Left hindlimb (tissue), 1 donor: ENCODE data around the gene HDAC9.

Source experiments
- DNase-seq: peaks from one replicate; pipeline ENCODE4 v3.0.0-alpha.2; 2018

HDAC9 gene

DNA sequence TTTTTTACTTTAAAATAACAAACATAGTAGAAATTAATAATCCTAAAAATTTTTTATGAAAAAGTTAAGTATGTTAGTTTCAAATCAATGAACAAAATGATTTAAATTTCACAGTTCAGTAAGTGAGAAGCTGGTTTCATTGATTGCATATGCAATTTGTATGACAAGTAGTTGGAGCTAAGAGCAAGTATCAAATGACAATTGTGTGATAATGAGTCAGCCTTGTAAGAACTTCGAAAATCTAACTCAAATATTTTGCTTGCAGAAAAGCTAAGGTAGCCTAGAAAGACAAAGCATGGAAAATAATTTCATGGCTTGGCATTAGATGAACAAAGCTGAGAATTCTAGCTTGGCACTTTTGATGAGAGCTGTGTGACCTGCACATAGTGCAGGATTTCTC, 111.5 kb downstream of the HDAC9 start:
- DNase-seq = no peak

DNA sequence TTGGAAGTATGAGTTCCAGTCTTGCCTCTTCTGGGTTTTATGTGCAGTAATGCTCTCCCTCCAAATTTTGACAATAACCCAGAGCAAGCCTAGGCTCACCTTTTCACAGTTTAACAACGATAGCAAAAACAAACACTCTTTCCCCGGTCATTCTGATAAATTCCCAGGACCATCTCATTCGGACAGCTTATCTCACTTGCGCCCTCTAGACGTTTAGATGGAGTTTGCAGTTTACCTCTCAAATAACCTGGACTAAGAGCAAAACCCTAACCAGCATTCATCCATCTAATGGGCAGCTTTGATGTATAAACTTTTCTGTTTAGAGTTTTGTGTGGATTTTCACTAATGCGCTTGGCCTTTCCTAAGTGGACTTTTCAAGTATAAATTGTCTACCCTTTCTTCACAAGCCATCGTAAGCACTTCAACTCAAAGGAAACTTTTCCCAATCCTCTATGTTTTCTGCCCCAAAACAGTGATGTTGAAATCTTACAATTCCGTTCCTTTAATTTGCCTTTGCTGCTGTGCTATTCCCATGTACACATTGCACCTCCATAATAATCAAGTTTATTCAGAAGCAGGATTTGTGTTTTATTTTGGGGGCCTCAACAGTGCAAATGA, 114.9 kb downstream of the HDAC9 start:
- DNase-seq = no peak

DNA sequence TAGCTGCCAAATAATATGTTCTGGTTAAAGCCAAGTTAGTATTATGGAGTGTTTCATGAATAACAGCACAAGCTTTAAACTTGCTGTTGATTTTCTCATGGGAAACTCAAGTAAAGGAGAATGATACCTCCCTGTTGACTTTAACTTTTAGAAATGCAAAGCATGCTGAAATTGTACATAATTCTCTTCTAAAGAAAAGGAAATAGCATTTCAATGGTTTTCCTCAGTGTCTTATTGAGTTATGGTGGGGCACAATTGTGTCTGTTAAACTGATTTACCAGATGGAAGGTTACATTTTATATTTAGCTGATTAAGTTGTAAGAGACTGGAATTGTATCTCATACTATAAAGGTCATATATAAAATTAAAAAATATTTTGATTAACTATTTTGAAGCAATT, 119.3 kb downstream of the HDAC9 start:
- DNase-seq = no peak

DNA sequence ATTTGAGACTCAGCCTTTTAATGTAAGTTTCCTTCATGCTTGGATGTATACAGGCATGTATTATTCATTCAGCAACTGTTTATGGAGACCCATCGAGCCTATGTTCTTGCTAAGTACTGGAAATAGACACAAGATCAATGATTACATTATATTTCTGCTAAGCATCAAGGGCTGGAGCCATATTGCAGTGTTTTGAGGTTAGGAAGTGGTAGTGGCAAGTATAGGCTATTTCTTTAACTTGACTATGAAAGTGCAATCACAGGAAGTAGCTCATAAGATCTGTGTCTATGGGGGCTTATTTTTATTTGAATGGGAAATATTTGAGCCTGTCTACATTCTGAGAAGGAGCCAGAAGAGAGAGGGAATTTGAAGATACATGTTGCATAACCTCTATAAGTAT, 123.8 kb downstream of the HDAC9 start:
- DNase-seq = no peak

DNA sequence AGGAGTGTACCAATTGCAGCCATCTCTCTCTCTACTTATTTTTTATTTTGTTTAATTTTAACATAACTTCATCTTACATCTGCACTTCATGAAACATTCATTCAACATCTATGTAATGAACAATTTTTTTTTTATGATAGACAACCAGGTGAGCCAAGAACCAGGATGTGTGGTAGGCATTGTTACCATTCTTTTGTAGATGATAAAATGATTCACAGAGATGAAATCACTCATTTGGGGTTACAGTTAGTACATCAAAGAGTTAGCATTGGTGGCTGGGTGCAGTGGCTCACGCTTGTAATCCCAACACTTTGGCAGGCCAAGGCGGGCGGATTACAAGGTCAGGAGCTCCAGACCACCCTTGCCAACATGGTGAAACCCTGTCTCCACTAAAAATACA, 127.8 kb downstream of the HDAC9 start:
- no peak for DNase-seq

DNA sequence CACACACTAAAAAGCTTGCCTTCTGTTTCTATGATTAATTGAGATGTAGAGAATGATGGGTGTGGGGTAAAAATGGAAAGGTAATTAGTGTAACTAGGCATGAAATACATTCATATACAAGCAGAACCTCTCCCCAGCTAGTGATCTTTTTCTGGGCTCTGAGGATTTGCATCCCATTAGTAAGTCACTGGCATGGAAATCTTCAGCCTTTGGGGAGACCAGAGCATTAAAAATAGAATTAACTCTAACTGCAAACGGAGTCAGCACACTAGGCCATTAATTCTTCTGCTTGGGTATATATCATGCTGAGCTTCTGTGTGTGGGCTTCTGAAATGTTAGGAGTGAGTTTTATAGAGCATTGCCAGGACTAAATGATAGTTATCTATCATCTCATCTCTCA, 128.9 kb downstream of the HDAC9 start:
- no peak for DNase-seq

DNA sequence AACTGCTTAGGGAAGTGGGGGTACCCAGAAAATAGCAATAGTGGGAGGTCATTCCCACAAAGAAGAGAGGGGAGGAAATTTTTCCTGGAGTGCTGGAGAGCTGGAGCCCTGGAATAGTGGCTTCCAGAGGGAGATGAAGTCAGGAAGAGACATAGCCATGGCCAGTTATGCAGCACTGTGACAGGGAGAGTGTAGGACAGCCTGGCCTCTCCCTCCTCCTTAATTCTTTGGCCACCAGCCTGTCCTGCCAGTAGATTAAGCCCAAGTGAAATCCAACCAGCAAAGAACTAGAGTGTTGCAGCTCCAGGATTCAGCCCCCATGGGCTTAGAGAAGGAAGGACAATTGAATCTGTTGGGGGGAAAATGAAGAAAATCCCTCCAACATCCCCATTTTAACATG, 130.5 kb downstream of the HDAC9 start:
- no peak for DNase-seq

DNA sequence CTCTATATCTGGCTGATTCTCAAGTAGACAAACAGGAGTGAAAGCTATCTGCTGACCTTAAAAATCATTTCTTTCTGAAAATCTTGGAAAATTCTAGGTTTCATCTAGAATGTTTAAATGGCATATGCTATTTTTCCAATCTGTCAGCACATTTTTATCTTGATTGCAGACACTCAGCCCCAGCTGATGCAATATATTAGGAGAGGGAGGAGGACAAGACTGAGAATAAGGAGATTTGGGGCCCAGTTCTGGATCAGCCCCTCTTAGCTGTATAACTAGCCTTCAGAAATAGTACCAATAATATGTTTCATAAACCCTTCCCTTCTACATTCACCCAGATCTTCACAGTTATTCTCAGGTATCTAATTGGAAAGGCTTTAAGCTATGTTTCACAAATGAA, 131.2 kb downstream of the HDAC9 start:
- DNase-seq = no peak

DNA sequence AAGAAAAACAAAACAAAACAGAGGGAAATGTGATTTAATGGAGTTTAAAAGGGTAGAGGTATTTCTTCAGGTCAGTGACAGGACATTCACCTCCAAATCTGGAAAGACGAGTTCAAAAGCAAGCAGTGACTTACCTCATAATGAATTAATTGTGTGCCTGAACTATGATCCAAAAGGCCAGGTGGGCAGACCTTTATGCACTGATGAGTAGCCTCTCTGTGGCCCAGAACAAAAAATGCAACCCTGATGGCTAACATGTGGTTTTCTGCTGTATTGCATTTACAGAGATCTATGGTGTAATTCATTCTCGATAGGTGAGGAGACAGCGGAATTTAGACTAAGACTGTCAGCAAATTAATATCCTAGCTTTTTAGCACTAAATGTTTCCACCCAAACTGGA, 142.0 kb downstream of the HDAC9 start:
- no peak for DNase-seq

DNA sequence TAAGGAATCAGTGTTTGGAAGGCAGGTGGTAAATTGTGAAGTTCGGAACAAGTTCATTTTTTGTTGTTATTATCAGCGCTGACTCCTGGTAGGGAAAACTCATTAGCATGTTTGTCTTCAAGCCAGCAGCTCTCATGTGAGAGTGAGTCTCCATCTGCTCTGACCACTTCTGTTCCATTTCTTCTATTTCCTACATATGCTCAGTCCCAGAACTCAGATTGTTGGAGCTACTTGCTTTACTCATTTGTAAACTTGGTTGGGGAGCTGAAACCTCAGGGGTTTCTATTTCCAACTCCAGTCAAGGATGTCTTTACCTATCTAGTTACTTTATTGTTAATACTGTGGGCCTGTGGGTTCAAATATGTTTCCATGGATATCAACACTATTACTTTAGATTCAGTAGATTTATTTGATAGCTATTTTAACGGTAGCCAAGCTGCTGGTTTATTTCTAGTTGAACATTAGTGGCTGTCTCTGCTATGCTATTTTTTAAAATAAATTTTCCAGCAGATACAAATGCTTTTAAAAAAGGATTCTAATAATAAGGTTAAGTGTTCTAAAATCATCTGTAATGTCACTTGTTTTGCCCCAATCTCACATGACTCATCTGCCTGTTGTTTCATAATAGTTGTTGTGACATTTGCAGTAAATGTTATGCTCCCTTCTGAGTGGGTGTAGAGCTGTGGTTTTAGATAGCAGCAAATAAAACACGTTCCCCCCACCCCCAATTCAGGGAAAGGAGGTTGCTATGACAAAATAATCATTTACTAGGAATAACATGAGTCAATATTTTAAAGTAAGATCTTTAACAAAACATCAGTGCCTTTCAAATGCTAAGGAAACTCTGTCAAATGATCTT, 143.3 kb downstream of the HDAC9 start:
- DNase-seq = no peak

DNA sequence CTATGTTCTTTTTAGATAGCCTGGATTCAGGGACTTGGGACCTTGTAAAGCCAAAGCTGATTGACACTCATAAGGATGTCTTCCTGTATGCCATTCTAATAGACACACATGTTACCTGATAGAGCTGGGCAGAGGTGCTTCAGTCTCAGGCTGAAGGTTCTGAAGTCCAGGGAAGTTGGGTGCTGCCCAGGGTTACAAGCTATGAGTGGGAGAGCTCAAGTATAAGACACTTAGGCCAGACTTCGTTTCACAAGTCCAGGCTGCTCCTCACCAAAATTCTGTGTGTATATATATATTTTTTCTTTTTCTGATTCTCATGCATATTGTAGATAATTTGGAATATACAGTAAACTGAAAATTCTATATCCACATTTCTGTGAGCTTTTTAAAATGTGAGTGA, 144.2 kb downstream of the HDAC9 start:
- DNase-seq = no peak

DNA sequence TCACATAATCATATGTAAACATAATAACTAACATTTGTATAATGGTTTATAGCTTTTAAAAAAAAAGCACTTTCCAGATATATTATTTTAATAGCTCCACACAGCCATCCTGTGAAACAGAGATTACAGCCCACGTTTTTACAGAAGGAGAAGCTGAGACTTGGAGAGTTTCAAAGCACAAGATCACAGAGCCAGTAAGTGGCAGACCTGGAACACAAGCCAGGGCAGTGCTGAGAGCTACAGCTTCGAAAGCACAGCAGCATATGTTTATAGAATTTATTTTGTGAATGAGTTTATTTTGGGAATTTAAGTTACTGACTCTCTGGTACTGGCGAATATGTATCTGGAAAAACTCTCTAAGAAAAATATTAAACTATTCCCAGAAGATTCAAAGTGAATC, 149.4 kb downstream of the HDAC9 start:
- DNase-seq = no peak

DNA sequence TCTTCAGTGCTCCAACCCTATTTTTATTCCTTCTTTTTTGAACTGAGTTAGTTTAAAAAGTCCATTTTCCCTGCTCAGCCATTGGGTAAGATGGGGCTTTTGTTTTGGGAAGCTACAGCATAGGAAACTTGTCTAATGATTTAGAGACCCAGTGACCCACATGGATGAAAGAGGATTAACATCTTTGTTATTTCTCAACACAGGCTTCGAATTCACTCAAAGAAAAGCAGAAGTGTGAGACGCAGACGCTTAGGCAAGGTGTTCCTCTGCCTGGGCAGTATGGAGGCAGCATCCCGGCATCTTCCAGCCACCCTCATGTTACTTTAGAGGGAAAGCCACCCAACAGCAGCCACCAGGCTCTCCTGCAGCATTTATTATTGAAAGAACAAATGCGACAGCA, 152.0 kb downstream of the HDAC9 start:
- no peak for DNase-seq

DNA sequence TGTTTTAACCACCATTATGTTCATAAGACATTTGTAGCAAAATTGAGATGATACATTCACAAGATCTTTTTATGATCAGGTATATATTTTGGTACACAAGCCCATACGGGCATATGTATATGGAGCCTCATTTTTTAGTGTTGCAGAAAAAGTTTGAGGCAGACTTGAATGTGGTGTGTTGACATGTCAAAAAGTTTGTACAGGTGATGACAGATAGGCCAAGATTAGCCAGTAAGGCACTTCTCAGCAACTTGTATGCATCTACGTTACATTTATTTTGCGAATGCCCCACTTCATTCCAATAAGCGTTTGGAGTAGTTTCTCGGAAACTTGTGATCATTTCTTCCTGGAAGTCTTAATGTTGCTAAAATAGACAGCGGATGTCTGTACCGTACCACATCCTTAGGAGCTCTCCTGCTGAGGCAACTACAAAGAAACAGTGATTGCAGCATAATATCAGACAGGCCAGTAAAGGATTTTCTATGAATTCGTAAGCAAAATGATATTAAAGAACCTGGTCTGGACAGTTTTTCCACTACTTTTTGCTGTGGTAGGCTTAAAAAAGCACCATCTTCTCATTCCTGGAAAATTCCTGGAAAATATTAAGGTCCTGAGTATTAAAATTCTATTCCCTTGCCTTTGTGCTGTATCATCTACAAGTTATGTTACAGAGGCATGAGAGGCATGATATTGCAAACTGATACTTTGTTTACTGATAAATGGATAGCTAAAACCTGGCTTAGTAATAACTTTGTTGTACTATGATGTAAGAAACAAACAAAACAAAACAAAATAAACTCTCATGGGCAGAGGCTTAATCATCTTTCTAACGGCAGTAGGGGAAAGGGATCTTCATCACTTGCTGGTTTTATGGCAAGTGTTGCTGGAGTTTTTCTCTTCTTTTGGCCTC, 153.6 kb downstream of the HDAC9 start:
- DNase-seq = no peak

DNA sequence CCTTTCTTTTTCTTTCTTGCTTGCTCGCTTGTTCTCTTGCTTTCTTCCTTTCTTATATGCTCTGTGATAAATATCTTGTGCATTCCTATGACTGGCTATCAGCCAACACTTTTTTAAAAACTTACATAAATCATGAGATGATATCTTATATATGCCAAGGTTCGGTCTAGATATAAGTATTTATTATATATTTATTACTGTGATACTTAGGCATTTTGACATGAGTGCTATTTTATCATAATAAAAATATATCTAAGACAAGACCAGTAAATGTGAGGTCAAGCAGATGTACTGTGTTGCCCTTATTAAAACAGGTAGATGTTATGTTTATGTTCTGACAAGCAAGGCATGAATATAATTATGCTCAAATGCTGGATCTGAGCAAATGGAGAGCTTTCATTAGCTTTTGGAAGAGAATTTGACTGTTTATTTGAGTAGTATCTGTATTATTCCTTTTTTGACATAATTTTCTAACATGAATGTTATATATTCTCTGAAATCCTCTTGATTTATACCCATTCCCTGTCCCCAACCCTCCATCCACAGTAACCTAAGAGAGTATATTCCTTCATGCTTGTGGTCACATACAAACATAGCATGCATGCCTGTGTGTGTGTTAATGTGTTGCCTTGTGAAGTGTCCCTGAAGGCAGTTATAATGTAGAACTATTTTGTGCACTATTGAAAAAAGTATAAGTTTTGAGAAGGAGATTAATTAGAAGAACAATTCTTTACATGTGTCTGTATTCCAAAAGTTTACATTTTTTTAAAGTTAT, 158.0 kb downstream of the HDAC9 start:
- DNase-seq = no peak

DNA sequence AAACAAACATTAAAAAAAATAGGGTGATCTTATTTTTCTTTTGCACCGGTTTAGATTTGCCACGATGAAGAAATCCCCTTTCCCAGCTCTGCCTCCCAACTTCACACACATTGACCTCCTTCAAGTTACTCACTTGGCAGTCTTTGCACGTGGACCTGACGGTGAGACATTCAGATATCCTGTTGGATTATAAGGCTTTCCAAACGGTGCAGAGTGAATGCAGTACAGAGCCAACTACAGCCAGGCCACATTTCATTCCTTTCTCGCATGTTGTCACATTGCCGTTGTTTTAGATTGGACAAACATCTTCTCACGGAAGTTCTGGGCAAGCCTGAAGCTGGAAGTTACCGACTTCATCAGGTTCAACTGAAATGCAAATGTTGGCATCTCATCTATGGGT, 159.2 kb downstream of the HDAC9 start:
- DNase-seq = no peak

DNA sequence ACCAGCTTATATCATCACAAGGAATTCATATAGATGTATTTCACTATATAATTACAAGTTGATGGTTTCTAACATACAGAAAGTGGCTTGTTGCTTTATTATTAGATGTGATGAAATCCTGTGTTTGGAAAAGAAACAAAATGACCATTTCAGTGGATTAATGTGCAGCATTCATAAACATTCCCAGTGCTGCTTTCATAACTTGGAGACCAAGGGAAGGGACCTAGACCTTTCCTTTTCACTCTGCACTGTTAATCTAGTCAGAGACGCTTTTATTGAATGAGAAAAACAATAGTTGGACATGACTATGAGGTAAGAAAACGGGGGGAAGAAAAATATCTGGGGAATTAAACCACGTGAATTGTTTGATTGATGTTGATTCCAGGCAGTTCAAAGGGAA, 160.0 kb downstream of the HDAC9 start:
- DNase-seq = no peak

DNA sequence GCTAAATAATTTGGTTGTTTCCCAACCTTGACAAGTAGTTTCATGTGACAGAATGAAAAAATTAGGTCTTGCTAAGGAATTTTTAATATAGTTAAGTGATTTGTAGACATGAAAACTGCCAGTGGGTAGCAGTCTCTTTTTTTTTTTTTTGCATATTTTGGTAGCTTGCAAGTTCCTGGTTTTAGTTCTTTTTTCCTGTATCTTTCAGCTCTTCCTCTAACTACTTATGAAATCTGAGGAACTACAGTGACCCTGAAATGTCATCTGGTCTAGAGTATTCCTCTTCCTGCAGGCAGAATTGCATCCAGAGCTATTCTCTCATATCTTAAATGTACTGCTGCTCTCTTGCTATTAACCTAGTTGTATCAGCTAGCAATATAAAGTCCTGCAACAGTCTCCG, 160.4 kb downstream of the HDAC9 start:
- no peak for DNase-seq

DNA sequence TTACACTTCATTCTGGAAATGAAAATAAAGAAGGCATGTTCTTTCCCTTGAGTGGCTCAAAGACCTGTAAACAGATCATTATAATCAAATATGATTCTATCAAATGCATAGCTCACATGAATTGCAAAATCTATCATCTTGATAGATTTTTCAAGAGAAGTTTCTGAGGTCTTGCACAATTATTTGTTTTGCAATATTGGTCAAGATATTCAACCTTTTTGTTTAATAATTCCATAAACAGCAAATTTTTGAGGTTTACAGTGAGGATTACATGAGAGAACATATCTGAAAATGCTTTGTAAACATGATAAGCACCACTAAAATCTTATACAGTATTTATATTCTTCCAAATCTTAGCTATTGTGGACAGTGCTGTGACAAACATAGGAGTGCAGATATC, 160.8 kb downstream of the HDAC9 start:
- DNase-seq = no peak

DNA sequence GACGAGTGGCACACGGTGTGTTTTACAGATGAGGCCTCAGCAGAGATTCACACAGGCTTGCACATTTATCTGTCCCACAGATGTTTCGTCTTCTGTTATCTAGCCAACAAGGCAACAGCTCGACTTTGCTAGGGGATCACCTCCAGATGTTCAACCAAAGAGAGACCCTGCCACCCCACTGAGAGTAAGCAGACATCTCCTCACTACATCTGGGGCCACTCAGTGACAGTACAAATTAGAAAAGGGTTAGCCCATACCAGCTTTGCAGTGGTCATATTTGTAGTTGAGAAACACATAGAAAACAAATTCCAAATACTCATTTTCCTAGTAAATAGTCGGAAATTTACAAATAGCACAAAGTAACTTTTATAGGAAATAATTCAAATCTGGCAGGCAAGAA, 164.2 kb downstream of the HDAC9 start:
- no peak for DNase-seq

DNA sequence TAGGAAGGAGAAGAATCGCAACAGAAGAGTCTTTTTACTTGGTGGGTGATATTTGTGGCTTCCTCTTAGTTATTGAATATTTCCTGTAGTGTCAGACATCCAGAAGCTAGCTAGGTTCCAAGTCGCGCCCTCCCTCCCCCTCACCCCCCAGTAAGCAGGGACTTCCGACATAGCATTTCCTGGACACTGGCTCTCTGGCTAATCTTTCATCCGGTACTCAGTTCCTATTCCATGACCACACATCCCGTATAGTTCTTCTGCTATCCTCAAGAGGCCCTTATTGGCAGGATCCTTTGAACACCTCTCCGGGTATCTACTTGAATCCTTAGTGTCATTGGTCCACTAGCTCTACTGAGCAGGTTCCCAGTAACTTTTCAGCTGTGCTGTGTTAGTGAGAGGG, 167.8 kb downstream of the HDAC9 start:
- DNase-seq = no peak

DNA sequence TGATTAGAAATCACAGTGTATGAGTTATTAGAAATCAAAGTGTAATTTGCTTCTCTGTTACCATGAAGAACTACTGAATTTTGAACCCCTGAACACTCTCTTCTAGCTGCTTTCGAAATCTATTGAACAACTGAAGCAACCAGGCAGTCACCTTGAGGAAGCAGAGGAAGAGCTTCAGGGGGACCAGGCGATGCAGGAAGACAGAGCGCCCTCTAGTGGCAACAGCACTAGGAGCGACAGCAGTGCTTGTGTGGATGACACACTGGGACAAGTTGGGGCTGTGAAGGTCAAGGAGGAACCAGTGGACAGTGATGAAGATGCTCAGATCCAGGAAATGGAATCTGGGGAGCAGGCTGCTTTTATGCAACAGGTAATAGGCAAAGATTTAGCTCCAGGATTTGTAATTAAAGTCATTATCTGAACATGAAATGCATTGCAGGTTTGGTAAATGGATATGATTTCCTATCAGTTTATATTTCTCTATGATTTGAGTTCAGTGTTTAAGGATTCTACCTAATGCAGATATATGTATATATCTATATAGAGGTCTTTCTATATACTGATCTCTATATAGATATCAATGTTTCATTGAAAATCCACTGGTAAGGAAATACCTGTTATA, 170.7 kb downstream of the HDAC9 start:
- DNase-seq = no peak
